HG03378 (cell line): ENCODE measurements around the gene BAMBI.

ENCODE experiments used
- ATAC-seq: cut with Tn5 transposase; IDR thresholded peaks from one replicate; pipeline ENCODE4 v1.9.1; 2021; ENCODE audit warnings: mild to moderate bottlenecking, moderate library complexity; ENCODE audit not compliant: unreplicated experiment

The BAMBI gene

DNA sequence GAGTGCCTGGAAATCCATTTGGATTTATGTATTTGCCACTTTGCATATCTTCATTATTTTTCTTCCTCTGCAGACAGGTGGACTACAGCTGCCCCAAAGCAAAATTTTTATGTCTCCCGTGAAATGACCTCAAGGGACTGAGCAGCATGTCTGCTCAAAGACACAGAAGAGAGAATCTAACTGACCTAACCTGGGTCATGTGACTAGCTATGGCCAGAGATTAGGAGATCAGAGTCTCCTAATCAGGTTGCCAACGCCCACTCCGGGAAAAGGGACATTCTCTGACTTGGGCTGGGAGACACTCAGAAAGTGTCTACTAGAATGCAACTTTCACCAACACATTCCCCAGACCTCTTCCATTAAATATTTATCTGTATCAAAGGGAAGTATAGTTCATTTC is 2.5 kb upstream of the BAMBI start:
- no peak for ATAC-seq

DNA sequence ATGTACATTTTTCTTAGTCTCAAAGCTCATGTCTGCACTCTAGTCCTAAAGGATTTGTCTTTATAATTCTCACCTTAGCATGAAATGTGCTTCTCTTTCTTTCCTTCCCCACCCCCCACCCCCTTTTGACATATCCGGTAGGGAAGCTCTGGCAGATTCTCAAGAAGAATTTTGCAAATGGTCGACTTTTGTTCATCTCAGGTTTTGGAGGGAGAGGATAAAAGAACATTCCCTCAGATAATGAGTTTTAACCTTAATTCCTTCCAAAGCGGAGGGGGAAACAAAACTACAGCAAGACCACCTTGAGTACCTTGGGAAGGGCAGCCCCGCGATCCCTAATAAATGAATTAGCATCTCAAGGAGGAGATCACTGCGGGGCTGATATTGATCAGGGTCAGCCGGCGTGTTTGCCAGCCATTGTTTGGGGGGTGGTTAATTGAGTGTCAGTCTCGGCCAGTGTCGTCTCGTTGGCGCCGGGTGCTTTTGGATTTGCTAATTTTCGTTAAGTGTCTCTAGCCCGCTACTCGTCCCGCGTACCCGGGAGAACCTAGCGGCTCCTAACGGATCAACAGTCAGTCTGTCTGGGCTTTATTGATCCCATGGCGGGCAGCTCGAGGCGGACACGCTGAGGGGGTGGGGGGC is 874 bp upstream of the BAMBI start:
- no peak for ATAC-seq

DNA sequence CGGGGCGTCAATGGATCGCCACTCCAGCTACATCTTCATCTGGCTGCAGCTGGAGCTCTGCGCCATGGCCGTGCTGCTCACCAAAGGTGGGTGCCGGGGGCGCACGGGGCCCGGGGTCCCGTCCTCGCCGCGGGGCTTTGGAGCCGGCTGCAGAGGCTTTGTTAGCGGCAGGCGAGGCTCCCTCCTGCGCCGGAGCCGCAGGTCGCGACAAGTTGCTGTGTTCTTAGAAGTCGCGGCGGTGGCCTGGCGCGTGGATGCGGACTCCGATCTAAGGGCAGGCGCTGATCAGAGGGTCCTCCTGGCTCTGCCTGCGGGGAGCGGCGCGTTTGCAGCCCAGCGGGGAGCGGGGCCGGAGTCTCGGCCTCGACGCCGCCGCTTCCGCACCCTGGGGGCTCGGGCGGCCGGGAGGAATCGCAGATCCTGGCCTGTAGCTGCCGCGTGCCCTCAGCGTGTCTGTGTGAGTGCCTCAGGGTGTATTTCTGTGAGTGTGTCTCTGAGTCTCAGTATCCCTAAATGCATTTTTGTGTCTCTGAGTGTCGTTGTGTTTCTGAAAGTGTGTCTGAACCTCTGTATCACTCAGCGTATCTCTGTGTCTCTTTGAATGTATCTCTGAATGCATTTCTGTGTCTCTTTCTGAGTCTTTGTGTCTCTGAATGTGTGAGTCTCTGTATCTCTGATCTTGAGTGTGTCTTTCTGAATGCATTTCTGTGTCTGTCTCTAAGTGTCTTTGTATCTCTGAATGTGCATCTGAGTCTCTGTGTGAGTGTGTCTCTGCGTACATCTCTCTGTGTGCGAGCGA is 766 bp downstream of the BAMBI start:
- ATAC-seq = no peak

DNA sequence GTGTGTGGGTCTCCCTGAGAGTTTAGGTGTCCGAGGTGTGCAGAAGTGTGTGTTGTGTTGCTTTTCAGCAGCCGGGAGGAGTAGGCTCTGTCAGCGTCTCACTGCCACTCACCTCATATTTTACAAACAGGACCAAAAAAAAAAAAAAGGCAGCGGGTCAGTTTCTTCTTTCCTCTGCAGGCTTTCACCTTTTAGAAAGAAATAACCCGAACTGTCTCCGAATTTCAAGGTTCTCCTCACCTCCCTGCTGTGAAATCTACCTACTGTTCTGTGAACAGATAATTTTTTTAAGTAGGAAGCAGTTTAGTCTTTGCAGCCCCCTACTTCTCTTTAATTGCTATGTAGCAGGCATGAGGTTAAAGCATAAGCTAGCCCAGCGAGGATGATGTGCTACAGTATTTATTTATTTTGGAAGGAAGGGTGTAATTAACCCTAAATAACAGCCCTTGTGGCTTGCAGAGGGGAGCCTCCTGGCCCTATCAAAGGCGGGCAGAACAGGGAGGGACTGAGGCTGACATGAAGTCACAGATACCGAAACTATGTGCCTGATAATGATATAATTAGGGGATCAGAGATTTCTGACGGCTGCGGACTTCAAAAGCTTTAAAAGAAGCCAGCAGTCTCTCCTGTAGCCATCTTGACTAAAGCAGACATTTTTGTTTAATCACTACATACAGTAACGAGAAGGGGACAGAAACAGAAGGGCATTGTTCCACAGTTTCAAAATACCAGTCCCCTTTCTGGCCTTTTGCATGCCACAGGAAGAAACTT is 1.6 kb downstream of the BAMBI start:
- no peak for ATAC-seq

DNA sequence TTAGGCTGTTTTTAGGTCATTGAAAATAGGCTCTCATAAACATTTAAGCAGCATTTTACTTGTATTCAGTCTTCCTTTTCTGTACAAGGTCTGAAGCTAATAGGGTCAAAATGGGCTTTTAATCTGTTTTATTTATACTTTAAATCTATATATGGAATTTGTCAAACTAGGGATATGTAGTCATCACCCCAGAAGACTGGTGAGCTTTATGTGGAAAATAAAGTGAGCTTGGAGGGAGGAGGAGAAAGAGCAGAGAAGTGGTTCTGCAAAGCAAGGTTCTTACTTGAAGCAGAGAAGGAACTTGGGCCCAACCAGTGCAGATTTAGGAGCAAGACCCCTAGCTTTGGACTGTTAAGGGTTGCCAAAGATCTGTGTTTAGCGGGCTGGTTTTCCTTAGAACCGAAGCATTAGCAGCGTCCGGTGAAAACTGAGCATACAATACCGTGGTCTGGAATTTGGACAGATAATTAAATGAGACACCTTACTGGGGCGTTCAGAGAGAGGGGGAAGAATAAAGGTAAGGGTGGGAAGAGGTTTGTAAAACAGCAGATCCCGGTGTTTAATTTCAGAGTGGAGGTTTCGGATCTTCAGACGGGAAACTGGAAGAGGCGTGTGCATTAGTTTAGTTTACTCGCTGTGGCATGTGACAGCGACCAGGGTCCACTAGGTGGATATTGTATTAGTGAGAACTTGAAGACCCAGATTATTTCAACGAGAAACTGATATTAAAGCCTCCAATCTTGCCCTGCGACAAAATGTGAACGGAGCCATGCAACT is 2.4 kb downstream of the BAMBI start:
- ATAC-seq = no peak

DNA sequence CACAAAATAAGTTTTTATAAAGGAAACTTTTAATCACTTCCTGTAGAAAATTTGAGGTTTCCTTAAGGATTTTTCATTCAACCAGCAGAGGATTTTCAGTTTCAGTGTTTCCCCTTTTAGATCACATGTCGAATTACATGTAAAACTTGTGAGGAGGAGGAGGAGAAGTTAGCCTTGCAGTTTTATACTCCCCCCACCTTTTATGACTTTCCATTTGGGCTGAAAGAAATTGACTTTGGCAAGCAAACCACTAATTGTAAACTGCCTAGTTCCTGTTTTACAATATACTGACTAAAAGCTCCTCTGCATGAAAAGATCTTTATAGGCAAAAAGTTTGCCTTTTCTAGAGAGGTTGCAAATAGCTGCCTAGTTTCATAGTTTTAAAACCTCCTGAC is 3.0 kb downstream of the BAMBI start:
- no peak for ATAC-seq

DNA sequence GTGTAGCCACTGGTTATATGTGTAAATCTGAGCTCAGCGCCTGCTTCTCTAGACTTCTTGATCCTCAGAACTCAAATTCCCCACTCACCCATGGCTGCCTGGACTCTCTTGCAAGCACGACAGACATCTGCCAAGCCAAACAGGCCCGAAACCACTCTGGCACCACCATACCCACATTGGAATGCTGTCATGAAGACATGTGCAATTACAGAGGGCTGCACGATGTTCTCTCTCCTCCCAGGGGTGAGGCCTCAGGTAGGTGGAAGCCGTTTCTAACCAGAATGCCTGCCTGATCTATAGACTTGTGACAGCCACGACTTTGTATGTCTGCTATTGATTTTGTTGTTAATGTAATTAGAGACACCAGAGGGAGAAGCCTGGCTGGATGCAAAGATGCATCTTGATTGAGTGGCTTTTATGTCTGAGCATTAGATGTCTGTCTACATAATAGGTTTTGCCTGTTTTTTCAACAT is 4.0 kb downstream of the BAMBI start:
- ATAC-seq = no peak

DNA sequence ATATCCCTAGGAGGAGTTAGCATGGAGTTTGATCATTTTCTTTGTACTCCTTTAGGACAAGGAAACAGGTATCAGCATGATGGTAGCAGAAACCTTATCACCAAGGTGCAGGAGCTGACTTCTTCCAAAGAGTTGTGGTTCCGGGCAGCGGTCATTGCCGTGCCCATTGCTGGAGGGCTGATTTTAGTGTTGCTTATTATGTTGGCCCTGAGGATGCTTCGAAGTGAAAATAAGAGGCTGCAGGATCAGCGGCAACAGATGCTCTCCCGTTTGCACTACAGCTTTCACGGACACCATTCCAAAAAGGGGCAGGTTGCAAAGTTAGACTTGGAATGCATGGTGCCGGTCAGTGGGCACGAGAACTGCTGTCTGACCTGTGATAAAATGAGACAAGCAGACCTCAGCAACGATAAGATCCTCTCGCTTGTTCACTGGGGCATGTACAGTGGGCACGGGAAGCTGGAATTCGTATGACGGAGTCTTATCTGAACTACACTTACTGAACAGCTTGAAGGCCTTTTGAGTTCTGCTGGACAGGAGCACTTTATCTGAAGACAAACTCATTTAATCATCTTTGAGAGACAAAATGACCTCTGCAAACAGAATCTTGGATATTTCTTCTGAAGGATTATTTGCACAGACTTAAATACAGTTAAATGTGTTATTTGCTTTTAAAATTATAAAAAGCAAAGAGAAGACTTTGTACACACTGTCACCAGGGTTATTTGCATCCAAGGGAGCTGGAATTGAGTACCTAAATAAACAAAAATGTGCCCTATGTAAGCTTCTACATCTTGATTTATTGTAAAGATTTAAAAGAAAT is 4.8 kb downstream of the BAMBI start:
- ATAC-seq = no peak

DNA sequence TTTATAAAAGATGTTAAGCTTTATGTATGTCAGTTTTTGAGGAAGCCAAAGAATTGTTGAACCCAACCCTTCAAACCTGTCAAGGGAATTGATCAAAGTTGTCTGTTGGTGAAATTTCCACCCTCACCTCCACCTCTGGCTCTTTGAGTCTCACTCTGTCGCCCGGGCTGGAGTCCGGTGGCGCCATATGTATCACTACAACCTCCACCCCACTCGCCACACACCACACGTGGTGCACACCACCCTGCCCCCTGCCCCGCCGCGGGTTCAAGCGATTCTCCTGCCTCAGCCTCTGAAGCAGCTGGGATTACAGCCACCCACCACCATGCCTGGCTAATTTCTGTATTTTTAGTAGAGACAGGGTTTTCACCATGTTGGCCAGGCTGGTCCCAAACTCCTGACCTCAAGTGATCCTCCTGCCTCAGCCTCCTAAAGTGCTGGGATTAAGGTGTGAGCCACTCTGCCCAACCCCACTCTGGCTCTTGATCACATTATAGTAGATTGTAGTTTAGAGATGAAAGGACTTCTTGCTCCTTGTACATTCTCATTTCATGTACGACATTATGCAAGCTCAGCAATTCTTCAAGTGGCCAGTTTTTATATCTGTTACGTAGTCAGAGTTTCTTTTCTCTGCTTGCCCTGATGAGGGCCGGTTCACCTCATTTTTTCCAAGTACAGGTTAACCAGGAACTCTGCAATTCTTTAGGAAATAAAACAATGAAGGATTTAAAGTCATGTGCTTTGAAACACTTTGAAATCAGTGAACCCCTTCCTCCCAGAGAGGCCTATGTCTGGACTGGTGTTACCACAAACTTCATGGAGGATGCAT is 7.0 kb downstream of the BAMBI start:
- ATAC-seq = no peak

DNA sequence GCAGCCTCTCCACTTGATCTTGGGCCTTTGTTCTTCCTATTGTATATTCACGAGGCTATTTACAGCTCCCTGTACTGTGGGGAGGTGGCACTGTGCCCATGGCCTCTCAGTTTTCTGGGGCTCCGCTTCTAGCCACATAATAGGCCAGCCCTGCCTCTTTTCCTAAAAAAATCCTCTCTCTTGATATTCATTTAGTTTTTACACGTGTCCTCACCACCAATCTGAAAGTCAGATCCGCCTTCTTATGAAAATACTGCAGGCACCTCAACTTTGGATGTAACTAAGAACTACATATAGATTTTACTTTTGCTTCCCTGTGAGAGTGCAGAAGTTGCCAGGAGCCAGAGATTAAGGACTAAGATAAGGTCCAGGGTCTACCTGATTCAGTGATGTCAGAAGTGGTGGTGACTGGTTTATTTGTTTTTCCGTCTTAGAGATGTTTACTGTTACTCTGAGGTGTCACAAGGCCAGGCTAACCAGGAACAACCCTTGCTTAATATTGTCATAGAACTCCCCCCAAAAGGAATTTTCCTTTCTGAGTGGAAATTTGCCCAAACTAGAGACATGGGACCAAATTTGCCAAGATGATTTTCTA is 7.8 kb downstream of the BAMBI start:
- no peak for ATAC-seq

DNA sequence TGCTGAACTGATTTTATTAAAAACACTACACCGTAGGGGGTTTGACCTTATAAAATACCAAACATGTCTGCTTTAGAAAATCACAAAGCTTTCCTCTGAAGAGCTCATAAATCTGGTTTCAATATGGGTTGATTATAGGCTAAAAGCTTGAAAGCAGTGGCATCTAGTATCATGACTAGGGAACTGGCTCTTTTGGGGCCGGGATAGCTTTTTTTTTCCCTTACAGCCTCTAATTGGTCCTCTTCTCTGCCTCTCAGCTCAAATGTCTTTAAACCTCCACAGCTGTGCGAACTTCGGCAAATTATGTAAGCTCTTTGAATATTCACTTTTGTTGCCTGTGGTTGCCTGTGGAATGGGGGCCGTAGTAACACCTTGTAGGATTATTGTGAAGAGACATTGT is 8.4 kb downstream of the BAMBI start:
- ATAC-seq = no peak

DNA sequence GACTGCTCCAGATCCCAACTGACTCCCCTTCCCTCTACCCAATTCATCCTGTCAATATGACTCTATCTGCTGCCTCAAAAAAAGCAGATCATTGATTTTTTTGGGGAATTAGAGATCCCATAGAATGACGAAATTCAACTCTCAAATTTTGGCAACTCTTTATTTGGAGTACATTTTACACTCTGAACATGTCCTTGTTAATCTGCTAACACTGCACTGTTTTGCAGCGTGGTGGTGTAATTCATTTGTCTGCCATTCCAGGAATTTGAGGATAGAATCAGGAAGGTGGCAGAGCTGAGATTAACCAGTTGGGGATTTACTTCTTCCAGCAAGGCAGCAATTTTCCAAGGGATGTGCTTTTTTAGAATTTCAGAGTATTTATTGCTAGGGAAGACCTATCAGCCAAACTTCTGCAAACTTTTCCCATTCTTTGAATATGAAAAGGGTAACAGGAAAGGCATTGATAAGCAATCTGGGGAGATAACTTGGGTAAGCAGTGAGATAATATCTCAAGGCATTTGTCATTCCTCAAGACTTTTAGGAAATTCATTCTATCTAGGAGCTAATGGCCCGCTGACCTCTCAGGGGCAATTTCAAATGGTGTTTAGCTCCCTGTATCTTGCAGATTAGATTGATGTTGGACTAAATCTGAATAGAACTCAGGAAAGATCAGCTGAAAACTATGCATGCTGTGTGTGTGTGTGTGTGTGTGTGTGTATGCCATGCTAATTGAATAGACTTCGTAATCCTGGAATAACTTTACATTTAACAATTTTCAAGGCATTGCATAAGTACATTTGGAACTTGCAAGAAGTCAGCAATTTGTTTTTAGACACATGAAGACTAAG is 9.7 kb downstream of the BAMBI start:
- ATAC-seq = no peak

DNA sequence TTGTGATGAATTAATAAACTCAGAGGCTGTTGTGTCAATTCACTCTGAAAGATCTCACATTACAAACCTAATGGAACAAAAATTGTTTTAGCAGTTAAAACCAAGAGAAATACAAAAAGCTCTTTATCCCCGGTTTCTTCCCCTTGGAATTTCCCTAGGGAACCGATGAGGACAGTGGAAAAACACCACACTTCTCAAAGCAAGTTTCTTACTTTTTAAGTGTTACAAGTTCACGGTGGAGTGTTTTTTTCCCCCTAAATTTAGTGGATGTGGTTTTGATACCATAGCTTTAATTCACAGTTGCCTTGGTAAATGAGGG is 10.3 kb downstream of the BAMBI start:
- ATAC-seq = no peak

DNA sequence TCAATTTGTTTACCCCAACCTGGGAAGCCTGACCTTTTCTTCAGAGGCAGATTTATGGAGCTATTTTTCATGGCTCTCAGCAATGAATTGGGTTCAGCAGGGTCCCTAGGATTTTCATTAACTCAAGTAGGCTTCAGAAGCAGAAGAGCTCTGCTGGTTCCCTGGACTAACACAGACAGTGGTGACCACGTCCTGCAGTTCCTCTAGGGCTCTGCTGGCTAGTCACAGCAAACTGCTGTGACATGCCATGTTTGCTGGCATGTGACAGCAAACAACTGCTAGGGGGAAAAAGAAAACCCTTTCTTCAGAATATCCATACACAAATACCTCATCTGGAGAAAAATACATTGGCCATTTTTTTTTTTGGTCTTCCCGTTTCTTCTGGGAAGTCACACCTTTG is 13.2 kb downstream of the BAMBI start:
- no peak for ATAC-seq

DNA sequence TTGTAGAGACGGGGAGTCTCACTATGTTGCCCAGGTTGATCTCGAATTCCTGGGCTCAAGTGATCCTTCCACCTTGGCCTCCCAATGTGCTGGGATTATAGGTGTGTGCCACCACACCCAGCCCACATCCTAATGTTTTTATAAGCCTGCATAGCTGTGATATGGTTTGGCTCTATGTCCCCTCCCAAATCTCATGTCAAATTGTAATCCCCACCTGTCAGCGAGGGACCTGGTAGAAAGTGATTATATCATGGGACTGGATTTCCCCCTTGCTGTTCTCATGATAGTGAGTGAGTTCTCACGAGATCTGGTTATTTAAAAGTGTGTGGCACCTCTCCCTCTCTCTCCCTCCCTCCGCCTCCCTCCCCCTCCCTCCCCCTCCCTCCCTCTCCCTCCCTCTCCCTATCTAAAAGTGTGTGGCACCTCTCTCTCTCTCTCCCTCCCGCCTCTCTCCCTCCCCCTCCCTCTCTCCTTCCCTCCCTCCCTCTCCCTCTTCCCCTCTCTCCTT is 13.9 kb downstream of the BAMBI start:
- ATAC-seq = no peak

DNA sequence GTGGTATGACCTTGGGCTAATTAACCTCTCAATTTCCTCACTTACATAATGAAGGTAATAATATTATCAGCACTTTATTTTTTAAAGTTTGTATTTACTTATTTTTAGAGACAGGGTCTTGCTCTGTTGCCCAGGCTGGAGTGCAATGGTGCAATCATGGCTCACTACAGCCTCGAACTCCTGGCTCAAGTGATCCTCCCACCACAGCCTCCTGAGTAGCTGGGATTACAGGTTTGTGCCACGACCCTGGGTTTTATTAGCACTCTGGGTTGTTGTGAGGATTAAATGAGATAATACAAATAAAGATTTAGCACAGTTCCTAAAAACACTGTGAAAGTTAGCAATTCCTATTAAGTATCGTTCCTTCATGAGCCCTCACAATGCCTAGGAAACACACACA is 14.7 kb downstream of the BAMBI start:
- no peak for ATAC-seq

DNA sequence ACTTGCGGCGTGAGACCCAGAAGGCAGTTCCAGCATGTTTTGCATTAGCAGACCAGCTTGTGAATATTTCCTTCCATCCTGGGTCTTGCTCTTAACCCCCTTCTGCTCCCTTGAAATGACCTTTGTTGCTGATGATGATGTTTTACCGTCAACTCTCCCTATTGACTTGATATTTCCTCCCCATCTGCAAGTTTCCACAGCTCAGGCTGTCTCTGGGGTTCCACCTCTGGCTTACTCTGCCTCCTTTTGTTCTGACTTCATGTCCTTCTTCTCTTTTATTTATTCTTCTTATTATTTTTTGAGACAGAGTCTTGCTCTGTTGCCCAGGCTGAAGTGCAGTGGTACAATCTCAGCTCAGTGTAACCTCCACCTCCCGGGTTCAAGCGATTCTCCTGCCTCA is 17.2 kb downstream of the BAMBI start:
- ATAC-seq = no peak

DNA sequence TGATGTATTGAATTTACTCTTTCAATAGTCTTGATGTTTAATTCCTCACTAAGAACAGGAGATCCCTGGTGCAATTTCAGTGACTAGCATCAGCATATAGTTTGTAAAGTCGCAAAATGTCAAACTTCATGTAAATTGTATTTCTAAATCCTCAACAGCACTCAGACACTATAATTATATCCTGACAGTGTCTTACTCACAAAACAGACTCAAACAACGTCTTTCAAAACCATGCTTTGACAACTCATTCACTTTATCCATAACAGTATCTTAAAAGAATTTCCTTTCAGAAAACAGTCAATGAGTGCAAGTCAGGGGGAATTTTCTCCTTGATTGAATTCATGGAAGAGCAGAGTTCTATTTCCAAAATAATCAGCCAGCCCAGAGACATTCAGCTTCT is 20.8 kb downstream of the BAMBI start:
- ATAC-seq = no peak
